ACHN (cell line): ENCODE data around the gene FOSB.
"Not testable (repeated sequence)": the region's sequence is repeated elsewhere in the genome, so short reads cannot be mapped to it uniquely, and the experiment has no call there.

ENCODE experiments used
- DNase-seq: peaks from one replicate; pipeline ENCODE4 v3.0.0-alpha.2; 2015
- in situ Hi-C: cut with HindIII; loops from 2 replicates; pipeline ENCODE4 v1.10.0; 2017; ENCODE audit warnings: low sequenced_read_pairs, low pct_ligation_motif_present, low pct_unique_long_range_greater_than_20kb

The FOSB gene

GRCh38 chr19:45509692-45510015, 41.9 kb downstream of the FOSB start:
- DNase-seq, result no peak
- in situ Hi-C loops, result no loop called here

- in situ Hi-C loops, result not testable (repeated sequence)
Measured at GRCh38 chr19:45510352-45510751, 42.6 kb downstream of the FOSB start.

GRCh38 chr19:45511074-45511473, 43.3 kb downstream of the FOSB start:
- in situ Hi-C loops, result no loop called here
- no peak for DNase-seq

More at GRCh38 chr19:45510352-45510751, 42.6 kb downstream of the FOSB start:
- not testable (repeated sequence) for DNase-seq

GRCh38 chr19:45512881-45513483, 45.2 kb downstream of the FOSB start:
- in situ Hi-C loops, result no loop called here
- DNase-seq, result no peak

- DNase-seq, result no peak
- in situ Hi-C loops, result no loop called here
Measured at GRCh38 chr19:45514376-45515051, 46.7 kb downstream of the FOSB start.

GRCh38 chr19:45515081-45515624, 47.4 kb downstream of the FOSB start:
- in situ Hi-C loops, result no loop called here
- DNase-seq, result no peak

- DNase-seq, result no peak
- in situ Hi-C loops, result no loop called here
Measured at GRCh38 chr19:45515807-45516401, 48.1 kb downstream of the FOSB start.

GRCh38 chr19:45517238-45517637, 49.4 kb downstream of the FOSB start:
- in situ Hi-C loops, result no loop called here
- DNase-seq, result no peak

GRCh38 chr19:45517641-45518468, 50.1 kb downstream of the FOSB start:
- in situ Hi-C loops, result no loop called here
- no peak for DNase-seq

GRCh38 chr19:45518469-45518826, 50.7 kb downstream of the FOSB start:
- in situ Hi-C loops, result no loop called here
- DNase-seq, result no peak

- in situ Hi-C loops, result no loop called here
- DNase-seq, result no peak
Measured at GRCh38 chr19:45522010-45522941, 54.5 kb downstream of the FOSB start.

GRCh38 chr19:45523642-45524256, 56.0 kb downstream of the FOSB start:
- in situ Hi-C loops, result no loop called here

GRCh38 chr19:45524575-45525129, 56.9 kb downstream of the FOSB start:
- in situ Hi-C loops, result no loop called here
- no peak for DNase-seq

More at GRCh38 chr19:45523642-45524256, 56.0 kb downstream of the FOSB start:
- DNase-seq, result peak; percentile 85
